ENCODE results near the gene HDAC11. TPM values are rescaled to one million over a fixed set of nuclear protein-coding genes. Genes with fewer than 3 reads are reported as not detected.

Gene HDAC11
- total RNA-seq, 2 experiments from 2014 or later = 0.74 to 1.1 TPM

GRCh38 chr3:13475871-13476590, 4.1 kb upstream of the HDAC11 start:
- Histone ChIP-seq H3K79me2 (ENCODE audit: insufficient read depth, low read depth, low read length) (no peaks in the 10 kb centered on the region), H3K36me3 (ENCODE audit: insufficient read depth, low read length) (no peaks in the 10 kb centered on the region), H3K27ac (ENCODE audit: low read depth, low read length, poor library complexity, severe bottlenecking) (no peak overlapping the region), H3K4me1 (ENCODE audit: insufficient read depth, low read length, poor library complexity, severe bottlenecking) (peaks cover 11% of the 10 kb centered on the region), H3K4me2 (ENCODE audit: low read length) (no peak overlapping the region), H2AFZ (ENCODE audit: low read length) (no peak overlapping the region), H4K20me1 (ENCODE audit: insufficient read depth, low read length) (no peaks in the 10 kb centered on the region), H3K4me3 (ENCODE audit: low read depth, low read length, poor library complexity, severe bottlenecking) (no peak overlapping the region), H3K9me2 (ENCODE audit: insufficient read depth, low read length) (no peaks in the 10 kb centered on the region), H3K9me3 (ENCODE audit: low read length) (no peaks in the 10 kb centered on the region)
- TF ChIP-seq, protein P1, sequence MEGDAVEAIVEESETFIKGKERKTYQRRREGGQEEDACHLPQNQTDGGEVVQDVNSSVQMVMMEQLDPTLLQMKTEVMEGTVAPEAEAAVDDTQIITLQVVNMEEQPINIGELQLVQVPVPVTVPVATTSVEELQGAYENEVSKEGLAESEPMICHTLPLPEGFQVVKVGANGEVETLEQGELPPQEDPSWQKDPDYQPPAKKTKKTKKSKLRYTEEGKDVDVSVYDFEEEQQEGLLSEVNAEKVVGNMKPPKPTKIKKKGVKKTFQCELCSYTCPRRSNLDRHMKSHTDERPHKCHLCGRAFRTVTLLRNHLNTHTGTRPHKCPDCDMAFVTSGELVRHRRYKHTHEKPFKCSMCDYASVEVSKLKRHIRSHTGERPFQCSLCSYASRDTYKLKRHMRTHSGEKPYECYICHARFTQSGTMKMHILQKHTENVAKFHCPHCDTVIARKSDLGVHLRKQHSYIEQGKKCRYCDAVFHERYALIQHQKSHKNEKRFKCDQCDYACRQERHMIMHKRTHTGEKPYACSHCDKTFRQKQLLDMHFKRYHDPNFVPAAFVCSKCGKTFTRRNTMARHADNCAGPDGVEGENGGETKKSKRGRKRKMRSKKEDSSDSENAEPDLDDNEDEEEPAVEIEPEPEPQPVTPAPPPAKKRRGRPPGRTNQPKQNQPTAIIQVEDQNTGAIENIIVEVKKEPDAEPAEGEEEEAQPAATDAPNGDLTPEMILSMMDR (conservative IDR thresholded peaks at IDR 0.05; ENCODE audit: low read length) = no peak
- no peak for TF ChIP-seq EZH2phosphoT487 (IDR thresholded peaks at IDR 0.05; ENCODE audit: borderline replicate concordance, low read depth, low read length)
- intact Hi-C loops (cut with micrococcal nuclease; ENCODE audit: unreplicated experiment) = no loop called here
- ChIA-PET CTCF (ENCODE audit: unreplicated experiment) (no interaction called here), POLR2A (interaction anchor here (1.2 to 1.3 kb wide), 2 partner anchors 22 to 169 kb away, joined by 4 read pairs; no protein-coding TSS in a partner anchor)
- no TSS peak for BruUV-seq (replicated peaks)
- no peak for DNase-seq (ENCODE audit: low spot score)

GRCh38 chr3:13477943-13478342, 2.2 kb upstream of the HDAC11 start:
- H3K79me2 ChIP-seq (ENCODE audit: insufficient read depth, low read depth, low read length) = no peaks in the 10 kb centered on the region
- no TSS peak for BruUV-seq (replicated peaks)
- POLR2A ChIA-PET = no interaction called here
- H3K36me3 ChIP-seq (ENCODE audit: insufficient read depth, low read length) = no peaks in the 10 kb centered on the region
- no peak overlapping the region for H3K4me3 ChIP-seq (ENCODE audit: low read depth, low read length, poor library complexity, severe bottlenecking)
- no peaks in the 10 kb centered on the region for H4K20me1 ChIP-seq (ENCODE audit: insufficient read depth, low read length)
- CTCF ChIA-PET (ENCODE audit: unreplicated experiment) = no interaction called here
- TF ChIP-seq EZH2phosphoT487 (IDR thresholded peaks at IDR 0.05; ENCODE audit: borderline replicate concordance, low read depth, low read length) = no peak
- TF ChIP-seq, protein P1 (conservative IDR thresholded peaks at IDR 0.05; ENCODE audit: low read length) = no peak
- no peak for DNase-seq (ENCODE audit: low spot score)
- no peak overlapping the region for H3K4me2 ChIP-seq (ENCODE audit: low read length)
- H3K9me3 ChIP-seq (ENCODE audit: low read length) = no peaks in the 10 kb centered on the region
- H3K9me2 ChIP-seq (ENCODE audit: insufficient read depth, low read length) = no peaks in the 10 kb centered on the region
- intact Hi-C loops (cut with micrococcal nuclease; ENCODE audit: unreplicated experiment) = no loop called here
- no peak overlapping the region for H2AFZ ChIP-seq (ENCODE audit: low read length)
- H3K4me1 ChIP-seq (ENCODE audit: insufficient read depth, low read length, poor library complexity, severe bottlenecking) = peaks cover 11% of the 10 kb centered on the region
- H3K27ac ChIP-seq (ENCODE audit: low read depth, low read length, poor library complexity, severe bottlenecking) = no peak overlapping the region

DNA sequence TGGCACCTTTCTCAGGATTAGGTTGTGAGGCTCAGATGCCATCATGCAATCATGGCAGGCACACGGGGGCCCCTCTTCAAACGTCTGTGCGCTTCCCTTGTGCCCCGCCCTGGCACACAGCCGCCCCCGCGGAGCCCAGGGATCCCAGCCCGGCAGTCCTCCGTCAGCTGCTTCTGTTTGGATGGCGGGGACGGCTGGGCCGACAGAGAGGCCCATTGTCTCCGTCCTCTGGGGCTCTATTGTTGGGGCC, 849 bp upstream of the HDAC11 start:
- Histone ChIP-seq H3K36me3 (ENCODE audit: insufficient read depth, low read length) (no peaks in the 10 kb centered on the region), H3K79me2 (ENCODE audit: insufficient read depth, low read depth, low read length) (no peaks in the 10 kb centered on the region), H2AFZ (ENCODE audit: low read length) (peak overlapping the region; percentile 79), H3K9me3 (ENCODE audit: low read length) (no peaks in the 10 kb centered on the region), H3K4me3 (ENCODE audit: low read depth, low read length, poor library complexity, severe bottlenecking) (peak overlapping the region; percentile 69), H3K27ac (ENCODE audit: low read depth, low read length, poor library complexity, severe bottlenecking) (no peak overlapping the region), H4K20me1 (ENCODE audit: insufficient read depth, low read length) (no peaks in the 10 kb centered on the region), H3K4me1 (ENCODE audit: insufficient read depth, low read length, poor library complexity, severe bottlenecking) (peaks cover 11% of the 10 kb centered on the region), H3K4me2 (ENCODE audit: low read length) (peak overlapping the region; percentile 81), H3K9me2 (ENCODE audit: insufficient read depth, low read length) (no peaks in the 10 kb centered on the region)
- DNase-seq (ENCODE audit: low spot score) = no peak
- no peak for TF ChIP-seq EZH2phosphoT487 (IDR thresholded peaks at IDR 0.05; ENCODE audit: borderline replicate concordance, low read depth, low read length)
- TF ChIP-seq, protein P1 (conservative IDR thresholded peaks at IDR 0.05; ENCODE audit: low read length) = no peak
- BruUV-seq (replicated peaks) = no TSS peak
- CTCF ChIA-PET (ENCODE audit: unreplicated experiment) = no interaction called here
- intact Hi-C loops (cut with micrococcal nuclease; ENCODE audit: unreplicated experiment) = no loop called here
- POLR2A ChIA-PET = interaction anchor here (0.6 to 0.7 kb wide), 3 partner anchors 122 to 277 kb away, joined by 3 to 4 read pairs (median 3); no protein-coding TSS in a partner anchor

Data from OCI-LY7 (cell line).